GM19397 (cell line): Measurements from ENCODE around the gene SGPP2.
A peak's percentile ranks its signal among the peaks of the same experiment; 100 is the strongest.

Experiments used
- ATAC-seq: cut with Tn5 transposase; IDR thresholded peaks from one replicate; pipeline ENCODE4 v1.9.1; 2021; ENCODE audit warnings: mild to moderate bottlenecking, moderate library complexity; ENCODE audit not compliant: unreplicated experiment

Gene SGPP2

DNA sequence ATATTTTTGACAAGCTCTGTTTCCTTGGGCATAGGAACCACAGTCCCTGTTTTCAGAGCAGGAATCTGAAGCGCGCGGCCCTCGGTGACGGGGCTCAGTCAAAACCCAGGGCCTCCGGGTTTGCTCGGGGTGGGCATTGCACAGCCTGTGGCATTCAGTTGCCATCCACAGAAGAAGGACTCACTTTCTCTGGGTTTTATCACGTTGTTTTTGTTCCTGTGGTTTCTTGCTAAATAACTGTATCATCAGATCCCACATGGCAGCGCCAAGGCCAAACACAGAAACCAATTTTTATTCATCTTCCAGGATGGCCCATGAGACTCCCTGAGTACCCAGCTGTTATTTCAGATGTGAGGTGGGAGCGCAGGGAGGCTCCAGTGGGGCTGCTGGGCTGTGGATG is 35.6 kb downstream of the SGPP2 start:
- ATAC-seq, result no peak

DNA sequence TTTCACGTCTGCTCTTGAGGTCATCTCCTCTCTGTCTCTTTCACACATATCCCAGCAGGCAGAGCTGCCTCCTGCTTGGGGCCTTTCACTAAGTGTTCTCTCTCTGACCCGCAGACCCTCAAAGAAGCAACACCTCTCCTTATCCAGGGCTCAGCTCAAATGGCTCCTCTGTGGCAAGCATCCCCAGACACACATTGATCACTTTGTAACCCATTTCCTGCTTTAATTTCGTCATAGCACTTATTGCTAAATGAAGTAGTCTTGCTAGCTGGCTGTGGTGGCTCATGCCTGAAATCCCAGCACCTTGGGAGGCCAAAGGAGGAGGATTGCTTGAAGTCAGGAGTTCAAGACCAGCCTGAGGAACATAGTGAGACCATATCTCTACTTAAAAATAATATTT is 41.4 kb downstream of the SGPP2 start:
- no peak for ATAC-seq

DNA sequence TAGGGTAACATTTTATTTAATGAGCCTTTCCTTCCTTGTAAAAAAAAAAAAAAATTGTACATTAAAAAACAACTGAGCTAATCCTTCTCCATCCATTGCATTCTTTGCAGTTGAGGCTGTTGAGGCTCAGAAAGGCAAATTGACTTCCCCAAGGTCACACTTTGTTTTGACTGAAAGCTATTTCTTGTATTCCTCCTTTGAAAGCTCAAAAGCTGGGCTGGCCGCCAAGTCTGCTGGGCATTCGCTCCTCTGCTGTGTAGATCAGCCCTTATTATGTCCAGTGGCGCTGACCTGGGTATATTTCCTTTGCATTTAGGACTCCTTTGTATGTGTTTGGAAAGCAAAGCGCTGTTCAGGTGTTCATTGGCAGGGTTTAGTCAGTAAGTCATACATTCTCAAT is 44.0 kb downstream of the SGPP2 start:
- no peak for ATAC-seq

DNA sequence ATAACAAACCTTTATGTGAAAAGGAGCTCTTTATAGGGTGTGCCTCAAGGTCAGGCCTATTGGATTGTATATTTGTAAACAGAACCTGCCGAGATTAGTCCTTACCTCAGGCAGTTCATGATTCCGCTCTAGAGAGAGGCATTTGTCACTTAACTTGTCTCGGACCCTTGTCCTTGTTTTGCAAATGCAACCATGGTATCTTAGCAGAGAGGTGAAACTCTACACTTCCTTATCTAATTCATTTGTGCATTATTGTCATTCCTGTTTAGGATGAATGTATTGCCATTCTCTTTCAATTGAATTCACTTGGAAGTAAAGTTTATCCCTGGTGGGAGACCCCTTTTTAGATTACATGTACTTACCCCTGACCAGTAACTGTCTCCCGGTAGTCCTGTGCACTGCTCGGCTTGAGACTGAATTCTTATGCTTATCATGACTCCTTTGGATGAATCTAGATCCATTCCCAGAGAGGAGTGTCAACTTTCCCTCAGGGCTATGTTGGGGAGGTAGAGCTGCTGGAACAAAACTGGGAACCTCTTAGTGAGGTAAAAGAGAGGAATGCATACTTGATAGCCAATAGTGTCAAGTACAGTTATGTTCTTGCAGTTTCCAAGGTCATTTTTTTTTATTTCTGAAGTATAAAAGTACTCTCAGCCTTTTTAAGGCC is 46.6 kb downstream of the SGPP2 start:
- no peak for ATAC-seq

DNA sequence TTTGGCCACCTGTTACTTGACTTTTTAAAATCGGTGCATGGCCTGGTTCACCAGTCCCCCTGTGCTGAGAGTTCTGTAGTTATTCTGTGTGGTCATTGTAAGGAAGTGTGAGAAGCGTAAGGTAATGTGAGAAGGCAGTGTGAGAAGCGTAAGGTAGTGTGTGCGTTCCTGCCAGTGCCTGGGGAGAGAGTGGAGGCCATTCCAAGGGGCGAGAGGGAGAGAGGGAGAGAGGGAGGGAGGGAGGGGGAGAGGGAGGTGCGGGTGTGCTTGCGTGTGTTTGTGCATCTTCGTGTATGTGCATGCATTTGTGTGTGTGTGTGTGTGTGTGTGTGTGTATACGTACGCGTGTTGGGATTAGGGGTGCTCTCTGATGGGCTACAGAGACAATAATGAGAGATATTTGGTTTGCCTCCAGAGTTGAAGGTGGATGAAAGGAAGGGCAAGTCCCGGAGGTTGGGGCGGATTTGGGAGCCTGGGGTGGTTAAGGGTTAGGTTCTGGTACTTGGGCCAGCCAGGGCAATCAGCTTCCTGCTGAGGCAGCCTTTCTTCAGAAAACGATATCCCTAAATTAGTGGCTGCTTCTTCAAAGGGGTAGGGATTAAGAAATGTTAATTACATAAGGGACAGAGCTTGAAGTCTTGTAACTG is 53.7 kb downstream of the SGPP2 start:
- no peak for ATAC-seq

DNA sequence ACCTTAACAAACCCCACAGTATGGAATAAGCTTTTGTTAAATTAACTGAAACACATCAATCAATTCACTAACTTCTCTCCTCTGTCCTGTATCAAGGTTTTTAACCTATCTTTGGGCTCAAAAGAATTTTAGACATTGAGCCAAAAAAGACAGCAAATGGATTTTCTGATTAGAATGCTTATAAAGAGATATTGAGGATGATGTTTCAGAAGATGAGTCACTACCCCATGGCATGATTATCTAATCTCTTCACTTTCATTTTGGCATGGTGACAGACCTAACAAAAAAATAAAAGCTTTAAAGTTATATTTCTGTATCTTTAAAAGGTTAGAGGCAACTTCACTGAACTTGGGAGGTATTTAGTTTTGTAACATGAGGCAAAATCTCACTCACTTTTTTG is 55.5 kb downstream of the SGPP2 start:
- ATAC-seq, result no peak

DNA sequence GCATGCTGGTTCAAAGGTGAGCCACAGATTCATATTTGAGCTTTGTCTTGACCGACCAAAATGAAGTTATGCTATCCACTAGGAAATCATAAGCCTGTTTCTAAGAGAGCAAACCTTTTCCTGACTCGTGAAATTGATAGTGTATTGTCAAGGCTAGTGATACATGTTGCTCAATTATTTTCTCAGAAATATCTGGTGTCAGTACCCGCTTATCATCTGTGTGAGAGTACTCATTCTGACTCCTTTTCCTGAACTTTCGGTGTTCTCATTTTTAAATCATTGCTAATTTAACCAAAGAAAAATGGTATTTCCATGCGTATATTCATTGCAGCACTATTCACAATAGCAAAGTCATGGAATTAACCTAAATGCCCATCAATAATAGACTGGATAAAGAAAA is 56.2 kb downstream of the SGPP2 start:
- no peak for ATAC-seq

DNA sequence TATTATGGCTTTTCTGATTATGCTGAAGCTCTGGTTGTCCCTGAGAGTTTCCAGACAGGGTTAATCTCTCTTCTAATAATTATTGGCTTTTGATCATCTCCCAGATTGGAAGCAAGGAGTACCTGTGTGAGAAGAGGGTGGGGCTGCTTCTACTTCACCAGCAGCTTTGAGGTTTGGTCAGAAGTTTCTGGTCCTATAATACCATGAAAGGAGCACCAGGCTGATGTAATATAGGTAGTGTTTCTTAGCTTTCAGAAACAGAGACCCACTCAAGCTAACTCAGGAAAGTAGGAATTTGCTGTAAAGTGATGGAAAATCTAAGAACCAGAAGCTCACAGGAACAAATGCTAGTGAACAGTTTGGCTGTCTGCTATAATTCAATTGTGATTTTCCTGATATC is 57.6 kb downstream of the SGPP2 start:
- ATAC-seq, result no peak

DNA sequence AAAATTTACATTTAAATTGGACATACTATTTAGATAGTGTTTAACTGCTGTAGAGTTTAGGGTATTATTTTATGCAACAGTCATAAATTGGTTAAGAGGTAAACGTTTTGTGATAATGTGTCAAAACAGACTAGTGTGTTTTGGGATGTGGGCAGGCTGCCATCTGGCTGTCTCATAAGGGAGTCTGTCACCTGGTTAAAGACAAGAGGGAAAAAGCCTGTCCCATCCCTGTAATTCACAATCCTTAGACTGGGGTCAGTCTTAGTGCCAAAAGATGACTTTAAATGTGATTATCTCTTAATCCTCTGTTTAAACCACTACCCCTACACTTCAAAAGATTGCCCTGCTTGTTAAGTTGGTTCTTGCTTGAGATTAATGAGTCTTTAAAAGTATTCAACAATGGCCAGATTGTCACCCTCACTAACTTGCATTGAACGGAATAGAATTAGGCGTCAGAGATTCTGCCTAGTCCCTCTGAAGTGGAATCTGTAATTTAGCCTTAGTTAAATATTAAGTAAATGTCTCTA is 59.2 kb downstream of the SGPP2 start:
- no peak for ATAC-seq

DNA sequence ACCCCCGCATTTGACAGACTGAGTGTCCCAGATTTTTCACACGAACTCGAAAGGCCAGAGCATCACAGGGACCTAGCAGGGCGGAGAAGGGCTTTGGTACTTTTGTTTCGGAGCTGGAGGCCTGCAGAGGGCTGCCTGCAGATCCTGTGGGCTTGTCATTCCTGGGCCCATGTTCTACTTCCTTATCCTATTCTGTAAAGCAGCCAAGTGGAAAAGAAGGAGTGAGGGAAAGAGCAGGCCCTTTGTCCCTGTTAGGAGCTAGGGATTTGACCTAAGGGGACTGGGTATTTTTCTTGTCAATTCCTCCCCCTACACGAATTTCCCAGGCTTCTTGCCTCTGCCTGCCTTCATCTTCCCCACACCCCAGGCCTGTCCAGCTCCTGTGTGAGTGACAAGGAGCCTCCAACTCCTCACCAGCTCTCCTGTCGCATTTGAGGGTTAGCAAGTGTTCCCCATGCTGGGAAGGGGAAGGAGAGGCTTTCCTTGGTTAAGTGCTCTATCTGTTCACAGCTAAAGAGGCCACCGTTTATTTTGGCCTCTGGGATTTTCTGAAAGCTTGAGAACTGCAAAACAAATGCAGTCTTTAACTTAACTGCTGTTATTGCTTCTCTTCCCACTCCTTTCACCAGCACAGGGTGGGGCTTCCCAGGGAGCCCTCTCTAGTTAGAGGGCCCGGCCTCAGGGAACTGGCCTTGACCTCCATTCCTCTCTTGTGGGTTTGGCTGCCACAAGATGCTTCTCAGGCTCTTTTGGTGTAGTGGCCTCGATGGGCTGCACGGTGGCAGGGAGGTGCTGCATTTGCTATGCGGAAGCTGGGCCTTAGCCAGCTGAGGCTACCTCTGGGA is 61.2 kb downstream of the SGPP2 start:
- no peak for ATAC-seq

DNA sequence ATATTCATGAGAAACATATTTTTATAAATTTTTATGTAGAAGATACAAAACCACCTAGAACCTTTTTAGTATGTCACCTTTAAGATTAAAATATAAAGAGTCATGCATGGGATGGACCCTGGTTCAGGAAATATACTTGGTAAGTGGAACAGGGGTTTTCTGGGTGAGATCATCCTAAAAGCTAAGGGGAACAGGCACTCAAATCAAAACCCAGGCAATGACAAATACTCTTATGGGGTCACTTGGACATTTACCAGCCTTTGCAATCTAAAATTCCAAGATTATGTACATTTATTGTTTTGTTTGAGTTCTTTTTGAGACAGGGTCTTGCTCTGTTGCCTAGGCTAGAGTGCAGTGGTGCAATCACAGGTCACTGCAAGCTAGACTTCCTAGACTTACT is 65.8 kb downstream of the SGPP2 start:
- ATAC-seq, result no peak

DNA sequence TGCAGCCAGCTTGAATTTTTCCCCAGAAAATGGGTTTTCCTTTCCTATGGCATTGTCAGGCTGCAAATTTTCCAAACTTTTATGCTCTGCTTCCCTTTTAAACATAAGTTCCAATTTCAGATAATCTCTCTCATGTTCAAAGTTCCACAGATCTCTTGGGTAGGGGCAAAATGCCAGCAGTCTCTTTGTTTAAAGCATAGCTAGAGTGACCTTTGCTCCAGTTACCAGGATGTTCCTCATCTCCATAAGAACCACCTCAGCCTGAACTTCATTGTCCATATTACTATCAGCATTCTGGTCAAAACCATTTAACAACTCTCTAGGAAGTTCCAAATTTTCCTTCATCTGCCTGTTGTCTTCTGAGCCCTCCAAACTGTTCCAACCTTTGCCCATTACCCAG is 68.3 kb downstream of the SGPP2 start:
- no peak for ATAC-seq

DNA sequence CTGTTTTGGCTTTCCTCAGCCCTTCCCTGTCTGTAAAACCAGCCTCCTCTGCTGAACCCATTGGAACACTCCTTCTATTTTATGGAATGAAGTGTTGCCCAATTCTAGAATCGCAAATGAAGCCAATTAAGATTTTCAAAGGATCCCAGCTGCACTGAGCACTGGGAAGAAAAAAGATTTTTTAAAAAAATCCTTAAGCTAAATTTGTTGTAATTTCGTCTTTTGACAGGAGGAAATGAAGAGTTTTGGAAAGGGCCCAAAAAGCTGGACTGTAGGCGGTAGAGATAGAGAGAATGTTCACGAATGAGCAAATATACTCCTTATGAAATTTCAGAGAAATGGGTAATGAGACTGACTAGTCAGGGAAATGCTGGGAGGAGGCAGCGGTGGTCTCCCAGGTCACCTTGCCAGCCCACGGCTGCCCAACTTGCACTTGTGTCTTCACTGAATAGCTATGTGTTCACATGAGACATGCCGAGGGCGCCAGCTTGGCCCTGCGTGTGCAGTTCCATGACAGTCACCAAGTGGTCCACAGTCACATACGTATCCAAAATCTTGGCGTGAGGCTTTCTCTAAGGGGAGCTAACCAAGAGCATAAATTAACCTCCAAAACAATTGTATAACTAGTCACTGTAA is 69.9 kb downstream of the SGPP2 start:
- no peak for ATAC-seq

DNA sequence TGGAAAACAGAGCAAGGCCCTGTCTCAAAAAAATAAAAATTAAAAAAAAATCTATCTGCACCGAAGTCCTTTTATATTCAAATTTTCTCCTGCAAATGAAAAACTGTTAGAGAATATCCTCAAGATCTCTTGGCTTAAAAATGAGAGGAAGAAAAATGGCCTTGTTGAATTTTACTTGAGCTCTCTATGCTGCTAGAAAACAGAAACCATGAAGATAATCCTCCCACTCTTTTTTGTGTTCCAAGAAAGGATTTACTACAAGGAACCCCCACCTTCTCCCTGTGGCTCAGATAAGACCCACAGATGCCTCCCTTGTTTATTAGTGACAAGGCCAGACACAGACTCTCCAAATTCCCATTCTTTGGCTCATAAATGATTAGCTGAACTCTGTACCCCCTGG is 71.0 kb downstream of the SGPP2 start:
- no peak for ATAC-seq

DNA sequence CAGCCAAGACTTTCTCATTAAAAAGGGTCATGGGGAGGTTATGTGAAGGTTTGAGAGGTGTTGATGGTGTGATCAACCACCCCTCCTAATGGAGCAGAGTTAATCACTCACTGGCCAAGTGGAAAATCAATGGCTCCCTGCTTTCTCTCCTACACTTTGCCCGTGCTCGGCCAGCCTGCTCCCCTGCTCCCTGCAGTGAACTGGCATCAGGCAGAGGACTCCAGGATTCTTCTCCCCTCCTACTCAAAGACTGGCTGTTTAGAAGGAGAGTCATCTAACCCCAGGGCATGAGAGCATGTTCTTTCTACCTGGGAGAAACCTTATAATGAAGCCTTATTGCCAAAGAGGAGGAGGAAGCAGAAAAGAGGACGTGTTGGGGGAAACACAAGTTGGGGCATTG is 74.9 kb downstream of the SGPP2 start:
- no peak for ATAC-seq

DNA sequence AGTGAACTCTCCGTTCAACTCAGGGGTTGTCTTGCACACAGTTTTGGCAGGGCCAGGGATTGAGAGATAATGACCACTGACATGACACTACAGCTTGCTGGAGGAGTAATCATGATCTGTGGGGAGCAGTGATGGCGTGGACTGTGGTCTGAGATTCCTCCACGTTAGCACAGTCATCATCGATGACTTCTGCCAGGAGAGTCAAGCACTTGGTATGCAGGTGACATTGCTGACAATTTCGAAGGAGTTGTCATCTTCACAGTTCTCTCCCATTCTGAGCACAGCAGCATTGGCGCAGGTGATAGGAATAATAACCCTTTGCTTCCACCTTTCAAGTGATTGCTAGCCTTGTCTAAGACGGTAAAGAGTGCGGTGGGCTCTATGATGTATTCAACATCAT is 79.8 kb downstream of the SGPP2 start:
- ATAC-seq, result no peak

DNA sequence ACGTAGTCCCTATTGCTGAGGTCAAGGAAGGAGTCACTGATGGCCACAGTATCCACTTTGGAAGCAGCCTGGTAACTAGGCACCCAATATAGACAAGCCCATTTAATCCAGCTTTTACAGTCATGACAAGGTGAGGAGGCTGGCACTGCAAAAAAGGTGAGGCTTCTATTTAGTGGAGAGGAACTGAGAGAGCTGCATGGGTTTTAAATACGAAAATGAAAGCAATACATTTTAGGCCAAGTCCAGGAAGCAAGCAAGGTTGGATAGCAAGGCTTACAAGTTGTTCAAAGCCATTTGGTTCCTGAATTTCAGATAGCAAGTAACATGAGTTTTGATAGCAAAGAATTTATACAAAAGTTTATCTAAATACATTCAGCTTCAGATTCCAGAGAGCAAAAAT is 80.4 kb downstream of the SGPP2 start:
- ATAC-seq, result peak; percentile 92

DNA sequence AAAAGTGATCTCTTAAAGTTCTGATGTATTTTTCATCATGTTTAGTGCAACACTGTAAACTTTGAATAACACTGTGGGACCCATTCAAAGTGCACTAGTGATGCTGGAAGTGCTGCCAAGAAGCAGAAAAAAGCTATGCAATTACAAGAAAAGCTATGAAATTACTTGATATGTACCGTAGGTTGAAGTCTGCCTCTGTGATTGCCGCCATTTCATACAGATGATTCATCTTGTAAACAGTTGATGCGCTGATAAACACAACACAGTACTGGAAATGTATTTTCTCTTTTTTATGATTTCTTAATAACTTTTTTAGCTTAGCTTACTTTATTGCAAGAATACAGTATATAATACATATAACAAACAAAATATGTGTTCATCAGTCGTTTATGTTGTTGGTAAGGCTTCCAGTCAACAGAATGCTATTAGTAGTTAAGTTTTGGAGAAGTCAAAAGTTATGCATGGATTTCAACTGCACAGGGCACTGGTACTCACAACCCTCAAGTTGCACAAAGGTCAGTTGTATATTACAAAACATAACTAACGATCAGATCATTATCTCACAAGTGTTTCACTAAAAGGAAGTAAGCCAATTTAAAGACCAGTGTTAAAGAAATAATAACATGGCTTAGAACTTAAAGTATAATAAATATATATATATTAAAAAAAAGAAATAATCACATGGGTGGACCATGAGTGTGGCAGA is 82.0 kb downstream of the SGPP2 start:
- ATAC-seq, result no peak

DNA sequence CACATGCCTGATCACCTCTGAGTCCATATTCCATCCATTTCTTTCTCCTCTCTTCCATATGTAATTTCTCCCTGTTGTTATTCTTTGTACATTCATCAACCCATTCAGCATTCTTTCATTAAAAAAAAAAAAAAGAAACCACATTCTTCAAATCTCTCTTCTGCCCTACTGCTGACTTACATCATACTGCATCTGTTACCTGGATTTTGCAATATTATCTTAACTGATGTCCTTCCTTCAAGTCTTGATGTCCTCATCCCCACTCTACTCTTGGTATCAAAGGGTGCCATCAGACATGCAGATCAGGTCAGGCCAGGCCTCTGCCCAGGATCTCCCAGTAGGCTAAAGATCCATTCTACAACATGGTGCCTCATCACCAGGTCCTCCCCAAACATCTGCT is 90.6 kb downstream of the SGPP2 start:
- no peak for ATAC-seq

DNA sequence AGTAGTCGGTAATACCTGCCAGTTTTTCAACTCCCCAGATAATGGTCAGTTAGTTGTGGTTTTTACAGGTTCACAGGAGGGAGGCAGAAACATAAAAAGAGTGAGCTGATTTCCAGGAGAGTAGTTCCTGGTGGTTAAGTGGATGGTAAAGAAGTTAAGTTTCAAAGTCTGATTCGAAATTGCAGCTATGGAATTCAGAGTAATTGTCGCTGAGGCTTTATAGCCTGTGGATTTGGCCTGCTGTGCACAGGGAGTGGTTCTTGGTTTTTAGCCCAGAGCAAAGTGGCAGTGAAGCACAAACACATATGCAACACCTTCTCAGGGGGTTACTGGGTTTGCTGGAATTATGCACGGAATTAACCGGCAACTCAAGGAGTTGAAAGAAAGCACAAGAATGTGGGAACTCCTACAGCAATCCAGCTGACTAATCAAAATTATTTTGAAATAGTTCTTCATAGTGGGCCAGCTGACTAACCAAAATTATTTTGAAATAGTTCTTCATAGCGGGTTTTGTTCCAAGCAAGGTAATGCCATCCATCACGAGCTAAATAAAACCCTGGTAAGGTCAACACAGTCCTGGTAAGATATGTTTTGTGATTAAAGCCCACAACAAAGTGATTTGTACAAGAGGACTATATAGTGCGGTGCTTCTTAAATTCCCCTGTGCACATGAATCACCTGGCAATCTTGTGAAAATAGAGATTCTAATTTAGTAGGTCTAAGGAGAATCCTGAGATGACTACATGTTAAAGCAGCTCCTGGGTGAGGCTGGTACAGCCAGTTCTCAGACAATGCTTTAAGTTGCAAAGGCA is 94.4 kb downstream of the SGPP2 start:
- ATAC-seq, result no peak
